ENCODE measurements around the gene SYNPO2. TPM values are rescaled to one million over a fixed set of nuclear protein-coding genes. Genes with fewer than 3 reads are reported as not detected.

Gene SYNPO2
- total and polyA plus RNA-seq, 2 donors (not counting 1 experiment from before 2014, with no cell fraction given): 0.03 to 0.20 TPM

GRCh38 chr4:118917582-118917981, 28.9 kb downstream of the SYNPO2 start:
- ATAC-seq (ENCODE audit: low read depth): no peak

GRCh38 chr4:118918388-118918787, 29.7 kb downstream of the SYNPO2 start:
- H2AFZ ChIP-seq (ENCODE audit: insufficient read depth, low read depth, low read length, poor library complexity, severe bottlenecking): no peak overlapping the region
- H3K36me3 ChIP-seq (replicated peaks in 1 of 2; ENCODE audit: control extremely low read depth in 1 of 2, control insufficient read depth in 1 of 2, extremely low read depth in 1 of 2, insufficient read depth in 2 of 2, low read length in 1 of 2): no peaks in the 10 kb centered on the region
- WGBS (ENCODE audit: insufficient coverage): no CpG with 5 or more reads among the region's 3 CpGs
- H3K4me1 Mint-ChIP-seq: no peaks in the 10 kb centered on the region
- no peaks in the 10 kb centered on the region for H3K4me1 ChIP-seq (ENCODE audit: control insufficient read depth in 2 of 2, insufficient read depth in 2 of 2, low read length in 2 of 2)
- ATAC-seq (ENCODE audit: low read depth) (no peak), DNase-seq (no peak)
- no peak overlapping the region for H3K4me2 ChIP-seq (replicated peaks; ENCODE audit: low read depth, low read length, poor library complexity, severe bottlenecking)
- no peaks in the 10 kb centered on the region for H3K79me2 ChIP-seq (ENCODE audit: control insufficient read depth, insufficient read depth, low read length)
- H3K9ac ChIP-seq (ENCODE audit: low read length): no peak overlapping the region
- H3K4me3 ChIP-seq (ENCODE audit: control extremely low read depth in 1 of 5, extremely low read depth in 1 of 5, insufficient read depth in 1 of 5, low read depth in 2 of 5, low read length in 4 of 5): no peak overlapping the region
- TF ChIP-seq EZH2 (IDR thresholded peaks at IDR 0.05; ENCODE audit: borderline replicate concordance, insufficient read depth, low read depth, low read length, poor library complexity, severe bottlenecking) (no peak), CTCF (IDR thresholded peaks at IDR 0.05) (no peak)
- H4K20me1 ChIP-seq (ENCODE audit: control insufficient read depth, insufficient read depth, low read length, poor library complexity, severe bottlenecking): no peaks in the 10 kb centered on the region
- H3K27me3 Mint-ChIP-seq: peaks cover 24% of the 10 kb centered on the region
- ChIA-PET POLR2A (no interaction called here), CTCF (no interaction called here)
- H3K9me3 ChIP-seq (ENCODE audit: control extremely low read depth in 1 of 3, control insufficient read depth in 2 of 3, insufficient read depth in 1 of 3, low read length in 2 of 3): no peaks in the 10 kb centered on the region
- no peaks in the 10 kb centered on the region for H3K9me3 Mint-ChIP-seq (ENCODE audit: insufficient read depth)
- H3K27me3 ChIP-seq (replicated peaks in 1 of 4; ENCODE audit: control extremely low read depth in 1 of 4, control insufficient read depth in 3 of 4, insufficient read depth in 4 of 4, low read length in 3 of 4): peaks cover 0 to 13% (median 1%) of the 10 kb centered on the region in 4 experiments
- intact Hi-C loops (cut with micrococcal nuclease): no loop called here
- no peak overlapping the region for H3K4me3 Mint-ChIP-seq
- no peak overlapping the region for H3K27ac ChIP-seq (ENCODE audit: low read length in 2 of 2)
- H3K27ac Mint-ChIP-seq: no peak overlapping the region

More at GRCh38 chr4:118917582-118917981, 28.9 kb downstream of the SYNPO2 start:
- no CpG with 5 or more reads among the region's 2 CpGs for WGBS (ENCODE audit: insufficient coverage)
- no peak overlapping the region for H3K4me3 Mint-ChIP-seq
- Histone ChIP-seq H3K27me3 (replicated peaks in 1 of 4; ENCODE audit: control extremely low read depth in 1 of 4, control insufficient read depth in 3 of 4, insufficient read depth in 4 of 4, low read length in 3 of 4) (peaks cover 0 to 14% (median 1%) of the 10 kb centered on the region in 4 experiments), H3K4me3 (ENCODE audit: control extremely low read depth in 1 of 5, extremely low read depth in 1 of 5, insufficient read depth in 1 of 5, low read depth in 2 of 5, low read length in 4 of 5) (no peak overlapping the region), H3K79me2 (ENCODE audit: control insufficient read depth, insufficient read depth, low read length) (no peaks in the 10 kb centered on the region), H3K4me1 (ENCODE audit: control insufficient read depth in 2 of 2, insufficient read depth in 2 of 2, low read length in 2 of 2) (no peaks in the 10 kb centered on the region), H3K27ac (ENCODE audit: low read length in 2 of 2) (no peak overlapping the region), H3K9ac (ENCODE audit: low read length) (no peak overlapping the region), H2AFZ (ENCODE audit: insufficient read depth, low read depth, low read length, poor library complexity, severe bottlenecking) (no peak overlapping the region), H3K4me2 (replicated peaks; ENCODE audit: low read depth, low read length, poor library complexity, severe bottlenecking) (no peak overlapping the region), H4K20me1 (ENCODE audit: control insufficient read depth, insufficient read depth, low read length, poor library complexity, severe bottlenecking) (no peaks in the 10 kb centered on the region), H3K9me3 (ENCODE audit: control extremely low read depth in 1 of 3, control insufficient read depth in 2 of 3, insufficient read depth in 1 of 3, low read length in 2 of 3) (no peaks in the 10 kb centered on the region), H3K36me3 (replicated peaks in 1 of 2; ENCODE audit: control extremely low read depth in 1 of 2, control insufficient read depth in 1 of 2, extremely low read depth in 1 of 2, insufficient read depth in 2 of 2, low read length in 1 of 2) (no peaks in the 10 kb centered on the region)
- H3K27ac Mint-ChIP-seq: no peak overlapping the region
- POLR2A ChIA-PET: no interaction called here
- TF ChIP-seq CTCF (IDR thresholded peaks at IDR 0.05) (no peak), EZH2 (IDR thresholded peaks at IDR 0.05; ENCODE audit: borderline replicate concordance, insufficient read depth, low read depth, low read length, poor library complexity, severe bottlenecking) (no peak)
- CTCF ChIA-PET: no interaction called here
- peaks cover 24% of the 10 kb centered on the region for H3K27me3 Mint-ChIP-seq
- no peak for DNase-seq
- no peaks in the 10 kb centered on the region for H3K9me3 Mint-ChIP-seq (ENCODE audit: insufficient read depth)
- intact Hi-C loops (cut with micrococcal nuclease): no loop called here
- H3K4me1 Mint-ChIP-seq: no peaks in the 10 kb centered on the region

Measured in B cell (primary cell).